ENCODE results near the gene FRYL.

DNA sequence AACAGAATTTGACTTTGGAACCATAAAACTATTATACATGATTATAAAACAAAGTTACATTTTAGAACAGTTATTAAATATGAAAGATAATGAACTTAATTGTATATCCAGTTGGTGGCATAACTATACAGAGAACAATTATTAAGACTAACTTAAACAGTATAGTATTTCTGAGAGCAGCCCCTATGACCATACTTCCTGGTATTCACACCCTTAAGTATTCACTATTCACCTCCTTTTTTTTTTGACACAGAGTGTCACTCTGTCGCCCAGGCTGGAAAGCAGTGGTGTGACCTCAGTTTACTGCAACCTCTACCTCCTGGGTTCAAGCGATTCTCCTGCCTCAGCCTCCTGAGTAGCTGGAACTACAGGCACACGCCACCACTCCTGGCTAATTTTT, 74.5 kb downstream of the FRYL start:
- TF ChIP-seq, protein P1, sequence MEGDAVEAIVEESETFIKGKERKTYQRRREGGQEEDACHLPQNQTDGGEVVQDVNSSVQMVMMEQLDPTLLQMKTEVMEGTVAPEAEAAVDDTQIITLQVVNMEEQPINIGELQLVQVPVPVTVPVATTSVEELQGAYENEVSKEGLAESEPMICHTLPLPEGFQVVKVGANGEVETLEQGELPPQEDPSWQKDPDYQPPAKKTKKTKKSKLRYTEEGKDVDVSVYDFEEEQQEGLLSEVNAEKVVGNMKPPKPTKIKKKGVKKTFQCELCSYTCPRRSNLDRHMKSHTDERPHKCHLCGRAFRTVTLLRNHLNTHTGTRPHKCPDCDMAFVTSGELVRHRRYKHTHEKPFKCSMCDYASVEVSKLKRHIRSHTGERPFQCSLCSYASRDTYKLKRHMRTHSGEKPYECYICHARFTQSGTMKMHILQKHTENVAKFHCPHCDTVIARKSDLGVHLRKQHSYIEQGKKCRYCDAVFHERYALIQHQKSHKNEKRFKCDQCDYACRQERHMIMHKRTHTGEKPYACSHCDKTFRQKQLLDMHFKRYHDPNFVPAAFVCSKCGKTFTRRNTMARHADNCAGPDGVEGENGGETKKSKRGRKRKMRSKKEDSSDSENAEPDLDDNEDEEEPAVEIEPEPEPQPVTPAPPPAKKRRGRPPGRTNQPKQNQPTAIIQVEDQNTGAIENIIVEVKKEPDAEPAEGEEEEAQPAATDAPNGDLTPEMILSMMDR (conservative IDR thresholded peaks at IDR 0.05; ENCODE audit: low read depth, low read length), result no peak
- TF ChIP-seq EZH2 (IDR thresholded peaks at IDR 0.05; ENCODE audit: borderline replicate concordance, low read depth, low read length, poor library complexity, severe bottlenecking), result no peak

Measured in A673 (cell line).